NK-92 (cell line): Measurements from ENCODE around the gene SLC10A3.
"Not testable (repeated sequence)": the region's sequence is repeated elsewhere in the genome, so short reads cannot be mapped to it uniquely, and the experiment has no call there.

Source experiments
- DNase-seq: peaks from one replicate; lab custom pipeline; 2025; ENCODE audit not compliant: unreplicated experiment; lab: John Stamatoyannopoulos, UW

SLC10A3 gene

DNA sequence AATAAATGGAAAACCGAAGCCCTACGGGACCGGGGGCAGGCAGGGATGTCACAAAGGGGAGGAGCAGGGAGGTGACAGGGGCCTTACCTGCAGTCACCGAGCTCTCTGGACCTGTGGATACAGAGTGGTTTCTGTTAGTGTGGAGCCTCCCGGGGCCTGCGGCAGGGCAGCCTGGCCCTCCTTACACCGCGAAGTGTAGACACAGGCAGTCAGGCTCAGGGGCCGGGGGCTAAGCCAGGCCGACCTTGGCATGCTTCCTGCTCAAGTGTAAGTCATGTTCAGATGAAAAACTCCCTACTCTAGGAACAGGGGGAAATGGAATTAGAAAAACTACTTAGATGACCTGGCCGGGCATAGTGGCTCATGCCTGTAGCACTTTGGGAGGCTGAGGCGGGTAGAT, 21.3 kb upstream of the SLC10A3 start:
- DNase-seq, result no peak

- no peak for DNase-seq
These were observed 19.0 kb upstream of the SLC10A3 start for GRCh38 chrX:154509455-154509854.

DNA sequence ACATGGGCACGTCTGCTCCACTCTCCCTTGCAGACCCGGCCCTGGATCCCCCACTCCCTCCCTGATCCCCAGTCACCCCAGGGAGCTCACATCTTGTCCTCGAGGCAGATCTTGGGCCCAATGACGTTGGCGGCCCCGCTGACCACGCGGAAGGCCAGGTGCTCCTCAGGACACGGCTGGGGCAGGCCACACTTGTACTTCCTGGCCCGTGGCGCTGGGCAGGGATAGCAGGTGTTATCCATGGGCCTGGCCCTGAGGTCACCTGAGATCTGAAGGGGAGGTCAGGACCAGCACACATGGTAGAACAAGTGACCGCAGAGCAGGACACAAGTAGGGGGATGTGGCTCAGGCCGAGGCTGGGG, 17.9 kb upstream of the SLC10A3 start:
- DNase-seq, result no peak

DNA sequence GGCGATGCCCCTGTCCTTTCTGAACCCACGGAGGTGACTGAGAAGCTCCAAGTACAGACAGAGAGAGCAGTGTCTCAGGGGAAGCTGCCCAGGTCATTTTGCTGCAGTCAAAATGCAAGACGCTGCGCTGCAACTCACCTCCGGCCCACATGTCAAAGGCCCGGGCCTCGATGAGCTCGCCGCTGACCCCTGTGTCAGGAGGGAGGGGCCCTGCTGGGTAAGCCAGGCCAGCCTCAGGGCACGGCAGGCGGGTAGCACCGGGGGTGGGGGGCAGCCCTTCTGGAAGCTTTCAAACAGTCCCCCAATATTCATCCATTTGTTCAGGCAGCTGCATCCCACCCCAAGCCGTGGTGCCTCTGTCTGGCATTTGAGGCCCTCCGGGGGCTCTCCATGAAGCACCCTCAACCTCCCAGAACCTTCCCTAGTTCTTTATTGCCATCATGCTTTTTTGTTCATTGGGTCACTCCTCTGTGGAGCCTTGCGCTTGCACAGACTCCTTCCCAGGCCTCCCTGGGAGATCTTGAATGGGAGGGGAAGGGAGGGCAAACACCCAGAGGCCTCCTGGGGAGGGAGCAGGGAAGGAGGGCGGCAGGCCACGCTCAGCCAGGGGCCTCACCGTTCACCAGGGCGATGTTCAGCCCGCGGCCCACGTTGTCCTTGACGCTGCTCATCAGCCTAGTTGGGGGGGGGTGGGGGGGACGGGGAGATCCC, 17.4 kb upstream of the SLC10A3 start:
- no peak for DNase-seq

DNA sequence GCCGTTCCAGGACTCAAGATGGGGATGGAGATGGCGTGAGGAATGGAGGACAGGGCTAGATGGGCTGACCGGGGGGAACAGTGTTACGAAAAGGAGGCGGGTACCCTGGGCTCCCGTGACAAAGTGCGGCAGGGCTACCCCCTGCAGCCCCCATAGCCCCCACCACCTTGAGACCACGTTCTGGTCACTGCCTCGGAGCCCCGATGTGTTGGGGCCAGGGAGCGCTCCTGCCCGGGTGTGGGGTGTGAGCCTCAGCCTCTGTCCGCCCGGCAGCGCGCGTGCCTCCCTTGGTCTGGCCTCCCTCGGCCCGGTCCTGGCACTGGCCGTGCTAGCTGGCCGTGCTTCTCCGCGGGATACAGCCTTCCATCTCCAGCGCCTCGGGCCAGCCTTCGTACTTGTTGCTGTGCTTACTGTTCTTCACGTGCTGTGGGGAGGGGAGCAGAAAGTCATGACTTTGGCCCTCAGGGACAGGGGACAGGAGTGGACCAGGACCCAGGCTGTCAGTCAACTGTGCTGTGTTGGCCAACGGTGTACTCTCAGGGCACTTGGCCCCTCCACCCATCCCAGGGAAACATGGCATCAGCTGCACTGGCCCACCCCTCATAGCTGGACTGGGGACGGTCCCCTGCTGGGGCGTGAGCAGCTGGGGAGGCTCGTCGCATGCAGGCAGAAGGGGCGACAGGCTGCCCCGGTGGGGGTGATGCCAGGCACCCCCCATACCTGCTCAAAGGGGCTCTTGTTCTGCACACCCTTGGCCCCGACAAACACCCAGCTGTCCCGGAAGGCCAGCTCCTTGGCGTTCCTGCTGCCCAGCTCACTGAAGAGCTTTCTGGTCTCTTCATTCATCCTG, 16.3 kb upstream of the SLC10A3 start:
- DNase-seq, result no peak

DNA sequence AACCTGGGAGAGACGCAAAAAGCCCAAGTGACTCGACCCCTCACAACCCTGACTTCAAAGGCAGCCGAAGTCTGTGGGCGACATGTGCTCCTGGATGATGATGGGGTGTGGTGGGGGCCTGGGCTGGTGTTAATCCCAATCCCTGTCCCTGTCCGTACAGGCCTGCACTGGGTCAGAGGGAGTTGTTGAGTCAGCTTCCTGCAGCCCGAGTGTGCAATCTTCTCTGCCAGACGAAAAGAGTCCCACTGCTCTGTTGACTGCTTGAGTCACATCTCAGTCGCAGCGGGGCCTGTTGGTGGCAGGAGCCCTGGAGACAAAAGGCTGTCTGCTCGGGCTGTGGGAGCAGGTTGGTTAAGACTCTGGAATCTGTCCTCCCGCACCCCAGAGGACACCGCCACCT, 15.3 kb upstream of the SLC10A3 start:
- DNase-seq, result no peak

- no peak for DNase-seq
These were observed 12.6 kb upstream of the SLC10A3 start for GRCh38 chrX:154502989-154503388.

DNA sequence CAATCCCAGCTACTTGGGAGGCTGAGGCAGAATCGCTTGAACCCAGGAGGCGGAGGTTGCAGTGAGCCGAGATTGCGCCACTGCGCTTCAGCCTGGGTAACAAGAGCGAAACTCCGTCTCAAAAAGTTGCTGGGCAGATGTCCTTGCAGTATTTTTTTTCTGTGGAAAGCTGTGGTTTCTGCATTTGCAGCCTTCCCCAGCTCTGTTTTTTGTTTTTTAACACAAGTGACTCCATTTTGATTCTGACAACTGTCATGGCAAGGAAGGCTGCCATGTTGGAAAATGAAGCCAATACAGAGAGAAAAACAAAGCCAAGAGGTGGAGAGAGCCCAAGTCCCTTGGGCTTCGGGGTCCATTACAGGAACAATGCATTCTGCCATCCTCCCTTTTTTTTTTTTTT, 11.7 kb upstream of the SLC10A3 start:
- DNase-seq, result no peak

GRCh38 chrX:154501423-154501822, 11.0 kb upstream of the SLC10A3 start:
- not testable (repeated sequence) for DNase-seq

GRCh38 chrX:154496591-154497137, 6.2 kb upstream of the SLC10A3 start:
- DNase-seq, result not testable (repeated sequence)

- no peak for DNase-seq
These were observed 5.1 kb upstream of the SLC10A3 start for GRCh38 chrX:154495472-154495922.

GRCh38 chrX:154494715-154495114, 4.3 kb upstream of the SLC10A3 start:
- no peak for DNase-seq

DNA sequence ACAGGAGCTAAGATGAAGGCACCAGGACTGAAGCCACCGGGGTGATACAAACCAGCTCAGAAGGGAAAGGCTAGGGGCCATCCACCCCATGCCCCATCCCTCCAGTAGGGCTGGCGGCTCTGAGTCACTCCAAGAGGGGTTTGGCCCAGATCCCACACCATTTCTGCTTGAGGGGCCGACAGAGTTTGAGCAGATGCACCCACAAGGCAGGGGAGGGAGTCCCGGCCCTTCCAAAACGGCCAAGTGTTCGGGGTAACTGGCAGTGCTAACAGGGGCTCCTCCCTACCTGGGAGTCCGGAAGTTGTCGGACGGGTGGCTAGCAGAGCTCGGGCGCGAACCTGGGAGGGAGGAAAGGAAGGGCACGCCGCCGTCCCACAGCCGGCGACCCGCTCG, 412 bp downstream of the SLC10A3 start:
- no peak for DNase-seq

- DNase-seq, result no peak
These were observed 1.2 kb downstream of the SLC10A3 start for GRCh38 chrX:154489182-154489581.

DNA sequence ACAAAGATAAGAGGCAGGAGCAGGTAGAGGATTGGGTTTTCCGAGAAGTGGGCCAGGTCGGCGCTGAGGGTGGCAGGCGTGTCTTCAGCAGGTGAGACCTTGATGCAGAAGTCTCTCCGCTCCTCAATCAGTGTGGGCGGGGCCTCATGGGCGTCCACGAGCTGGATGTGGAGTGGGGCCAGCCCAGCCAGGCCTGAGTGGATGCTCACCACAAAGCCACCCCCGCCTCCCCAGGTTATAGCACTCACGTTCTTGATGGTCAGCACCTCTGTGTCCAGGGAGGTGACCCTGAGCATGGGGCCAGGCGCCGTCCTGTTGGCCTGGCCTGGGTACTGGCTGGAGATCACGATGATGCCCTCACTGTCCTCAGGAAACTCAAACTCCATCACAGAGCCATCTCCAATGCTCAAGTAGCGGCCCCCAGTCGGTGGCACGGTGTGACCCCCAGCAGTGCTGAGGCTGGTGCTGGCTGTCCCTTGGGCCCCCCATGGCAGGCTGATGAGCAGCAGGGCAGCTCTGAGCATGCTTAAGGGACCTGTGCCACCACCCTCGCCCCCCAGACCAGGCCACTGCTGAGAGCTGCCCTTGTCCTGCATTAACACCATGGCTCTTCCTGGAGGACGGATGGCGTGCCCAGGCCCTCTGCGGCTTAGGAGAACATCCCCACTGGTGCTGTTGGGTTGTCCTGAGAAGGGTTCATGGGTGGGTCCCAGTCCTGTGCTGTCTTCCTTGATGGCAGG, 1.9 kb downstream of the SLC10A3 start:
- no peak for DNase-seq

DNA sequence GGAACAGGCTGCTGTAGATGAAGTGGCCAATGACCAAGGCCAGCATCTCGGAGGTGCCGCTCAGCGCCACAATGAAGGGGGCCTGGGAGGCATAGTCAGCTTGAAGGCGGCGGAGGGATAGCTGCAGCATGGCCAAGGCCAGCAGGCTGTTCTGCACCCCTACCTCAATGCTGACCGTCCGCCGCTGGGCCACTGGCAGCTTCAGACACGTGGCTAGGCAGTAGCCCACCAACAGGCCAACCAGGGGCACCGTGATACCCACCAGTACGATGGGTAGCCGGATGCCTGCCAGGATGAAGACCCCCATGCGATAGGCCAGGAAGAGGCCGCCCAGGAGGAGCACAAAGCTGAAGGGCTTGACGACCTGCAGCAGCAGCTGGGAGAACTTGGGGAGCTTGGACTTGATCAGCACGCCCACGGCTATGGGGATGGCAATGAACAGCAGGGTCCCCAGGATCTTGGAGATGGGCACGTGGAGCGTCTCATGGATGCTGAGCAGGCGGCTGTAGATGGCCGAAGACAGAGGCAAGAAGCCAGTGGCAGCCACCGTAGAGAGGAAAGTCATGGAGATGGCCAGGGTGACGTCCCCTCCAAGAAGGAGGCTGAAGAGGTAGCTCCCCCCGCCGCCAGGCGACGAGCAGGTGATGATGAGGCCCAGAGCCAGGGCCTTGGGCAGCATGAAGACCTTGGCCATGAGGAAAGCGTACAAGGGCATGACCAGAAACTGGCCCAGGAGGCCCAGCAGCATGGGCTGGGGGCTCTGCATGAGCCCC, 2.7 kb downstream of the SLC10A3 start:
- DNase-seq, result no peak

- no peak for DNase-seq
These were observed 3.8 kb downstream of the SLC10A3 start, which contains the start of gene UBL4A for GRCh38 chrX:154486396-154487207. Gene UBL4A, minus strand, starts transcription at chrX:154486615. Its CDS starts 31 bp downstream, at chrX:154486584.

- DNase-seq, result no peak
These were observed 4.4 kb downstream of the SLC10A3 start for GRCh38 chrX:154486052-154486395.

- no peak for DNase-seq
These were observed 5.0 kb downstream of the SLC10A3 start for GRCh38 chrX:154485150-154486051.
